Daoy (cell line): ENCODE data around the gene ALDH2. TPM values are rescaled to one million over a fixed set of nuclear protein-coding genes. Genes with fewer than 3 reads are reported as not detected.
"Not testable (repeated sequence)": the region's sequence is repeated elsewhere in the genome, so short reads cannot be mapped to it uniquely, and the experiment has no call there.

Source experiments
- DNase-seq: peaks from one replicate; pipeline ENCODE4 v3.0.0-alpha.2; 2015; ENCODE audit warnings: low read depth
- total RNA-seq: library from RNA; depleted of rRNA; stranded (reverse); fragments of >200 nt; shearing (Covaris generic); gene quantifications from 2 replicates; pipeline ENCODE4 v1.2.3, GENCODE V29; 2014

Gene ALDH2
- total RNA-seq, 1 experiment from 2014 or later: 28.5 TPM

GRCh38 chr12:111759271-111759670, 7.5 kb upstream of the ALDH2 start:
- no peak for DNase-seq

GRCh38 chr12:111759991-111760390, 6.7 kb upstream of the ALDH2 start:
- no peak for DNase-seq

DNA sequence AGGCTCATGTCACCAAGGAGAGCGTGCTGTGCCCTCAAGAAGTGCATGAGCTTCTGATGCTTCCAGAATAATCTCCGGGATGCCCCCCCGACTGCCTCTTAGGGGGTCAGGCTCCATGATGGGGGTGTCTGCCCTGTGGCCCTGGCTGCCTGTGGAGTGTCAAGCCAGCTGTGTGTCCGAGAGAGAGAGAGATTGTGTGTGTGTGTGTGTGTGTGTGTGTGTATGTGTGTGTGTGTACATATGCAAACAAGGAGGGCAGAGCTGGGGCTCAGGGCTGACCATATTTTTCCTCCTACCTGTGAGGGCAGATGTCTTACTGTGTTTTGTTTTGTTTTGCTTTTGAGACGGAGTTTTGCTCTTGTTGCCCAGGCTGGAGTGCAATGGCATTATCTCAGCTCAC, 5.6 kb upstream of the ALDH2 start:
- no peak for DNase-seq

- no peak for DNase-seq
Measured at GRCh38 chr12:111761706-111762105, 5.0 kb upstream of the ALDH2 start.

- not testable (repeated sequence) for DNase-seq
Measured at GRCh38 chr12:111763552-111763951, 3.2 kb upstream of the ALDH2 start.

- DNase-seq: no peak
Measured at GRCh38 chr12:111764120-111764821, 2.5 kb upstream of the ALDH2 start.

DNA sequence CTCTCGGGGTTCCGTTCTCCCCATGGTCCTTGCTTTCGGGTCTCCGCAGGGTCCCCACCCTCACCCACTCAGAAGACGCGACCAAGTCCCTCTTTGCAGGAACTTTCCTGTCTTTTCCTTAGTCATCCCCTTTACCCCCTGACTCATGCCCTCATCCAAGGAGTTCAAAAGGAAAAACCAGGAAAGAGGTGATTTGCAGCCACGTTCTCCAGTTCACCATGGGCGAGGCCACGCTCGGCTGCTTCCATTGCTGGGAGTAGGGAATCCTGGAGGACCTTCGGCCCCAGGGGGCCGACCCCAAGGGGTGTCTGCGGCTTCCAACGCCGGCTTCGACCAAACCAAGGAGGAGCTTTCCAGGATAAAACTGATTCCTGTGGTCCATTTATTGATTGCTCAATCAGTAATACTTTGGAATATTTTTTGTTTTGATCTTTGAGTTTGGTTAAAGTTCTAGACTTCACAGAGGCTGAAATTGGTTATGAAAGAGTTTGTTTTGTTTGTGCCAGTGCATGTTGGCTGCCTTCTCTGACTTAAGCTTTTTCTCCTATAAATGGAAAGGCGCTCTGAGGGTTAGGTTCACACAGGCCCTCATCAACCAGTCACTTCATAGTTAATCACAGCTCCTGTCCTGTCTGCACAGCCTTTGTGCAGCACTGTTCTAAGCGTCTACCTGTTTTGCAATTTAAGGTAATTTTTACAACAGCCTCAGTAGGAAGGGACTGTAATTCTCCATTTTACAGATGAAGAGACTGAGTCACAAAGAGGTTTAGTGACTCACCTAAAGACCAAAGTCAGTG, 827 bp downstream of the ALDH2 start:
- DNase-seq: peak; percentile 69

- DNase-seq: no peak
Measured at GRCh38 chr12:111768159-111768895, 1.6 kb downstream of the ALDH2 start.

DNA sequence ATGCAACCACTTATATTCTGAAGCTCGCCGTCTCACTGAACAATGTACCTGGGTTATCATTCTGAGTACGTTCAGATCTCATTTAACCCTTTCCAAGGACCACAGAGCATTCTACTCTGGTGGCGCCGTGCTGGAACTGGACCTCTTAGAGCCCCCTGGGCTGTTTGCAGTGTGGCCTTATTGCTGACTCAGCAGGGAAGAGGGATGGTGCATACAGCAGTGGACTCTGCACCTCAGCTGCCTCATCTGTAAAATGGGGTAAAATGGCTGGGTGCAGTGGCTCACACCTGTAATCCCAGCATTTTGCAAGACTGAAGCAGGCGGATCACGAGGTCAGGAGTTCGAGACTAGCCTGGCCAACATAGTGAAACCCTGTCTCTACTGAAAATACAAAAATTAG, 2.9 kb downstream of the ALDH2 start:
- no peak for DNase-seq

DNA sequence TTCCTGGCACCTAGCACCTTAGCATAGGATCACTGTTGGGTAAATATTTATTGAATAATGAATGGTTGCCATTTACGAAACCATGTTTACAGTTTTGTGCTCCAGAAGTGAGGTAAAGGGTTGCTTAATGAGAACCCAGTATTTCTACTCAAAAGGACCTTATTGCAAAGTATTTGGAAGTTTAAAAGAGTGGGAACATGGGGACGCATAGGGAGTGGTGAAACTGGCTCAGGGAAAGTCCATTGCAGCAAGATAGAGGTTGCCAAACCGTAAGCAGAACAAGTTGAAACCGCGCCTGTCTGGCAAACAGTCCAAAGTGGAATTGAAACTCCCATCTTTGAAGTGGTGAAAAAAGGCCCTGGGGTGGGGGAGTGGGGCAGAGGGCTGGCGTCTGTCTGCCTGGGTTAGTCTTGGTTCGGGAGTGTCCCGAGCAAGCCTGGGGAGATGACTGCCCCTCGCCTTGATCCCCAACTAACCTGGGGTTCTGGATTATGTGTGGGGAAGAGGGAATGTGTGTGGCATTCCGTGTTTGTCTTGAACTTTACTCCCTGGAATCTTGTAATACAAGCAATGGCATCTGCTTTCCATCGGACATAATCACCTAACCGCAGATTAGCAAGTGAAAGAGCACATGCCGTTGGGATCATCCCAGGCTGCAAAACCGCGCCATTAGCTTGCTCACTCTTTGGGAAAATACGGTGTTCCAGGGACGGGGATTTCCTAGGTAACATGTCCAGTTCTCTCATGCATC, 7.2 kb downstream of the ALDH2 start:
- peak; percentile 91 for DNase-seq

- peak; percentile 48 for DNase-seq
Measured at GRCh38 chr12:111775205-111776193, 8.8 kb downstream of the ALDH2 start.

DNA sequence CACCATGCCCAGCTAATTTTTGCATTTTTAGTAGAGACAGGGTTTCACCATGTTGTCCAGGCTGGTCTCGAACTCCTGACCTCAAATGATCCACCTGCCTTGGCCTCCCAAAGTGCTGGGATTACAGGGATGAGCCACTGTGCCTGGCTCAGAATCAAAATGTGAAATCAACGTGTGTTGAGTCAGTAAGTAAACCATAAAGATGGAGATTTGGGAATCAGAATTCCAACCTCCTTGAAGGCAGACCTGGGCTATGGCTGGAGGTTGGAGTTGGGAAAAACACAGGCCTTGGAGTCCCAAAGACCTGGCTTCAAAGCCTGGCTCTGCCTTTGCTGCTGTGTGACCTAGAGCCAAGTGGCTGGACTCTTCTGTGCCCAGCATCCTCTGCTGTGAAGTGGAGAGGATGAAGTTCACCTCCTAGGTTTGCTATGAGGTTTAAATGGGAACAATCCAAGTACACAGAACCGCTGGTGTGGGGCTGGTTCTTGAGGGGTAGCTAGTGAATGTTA, 10.2 kb downstream of the ALDH2 start:
- DNase-seq: no peak

DNA sequence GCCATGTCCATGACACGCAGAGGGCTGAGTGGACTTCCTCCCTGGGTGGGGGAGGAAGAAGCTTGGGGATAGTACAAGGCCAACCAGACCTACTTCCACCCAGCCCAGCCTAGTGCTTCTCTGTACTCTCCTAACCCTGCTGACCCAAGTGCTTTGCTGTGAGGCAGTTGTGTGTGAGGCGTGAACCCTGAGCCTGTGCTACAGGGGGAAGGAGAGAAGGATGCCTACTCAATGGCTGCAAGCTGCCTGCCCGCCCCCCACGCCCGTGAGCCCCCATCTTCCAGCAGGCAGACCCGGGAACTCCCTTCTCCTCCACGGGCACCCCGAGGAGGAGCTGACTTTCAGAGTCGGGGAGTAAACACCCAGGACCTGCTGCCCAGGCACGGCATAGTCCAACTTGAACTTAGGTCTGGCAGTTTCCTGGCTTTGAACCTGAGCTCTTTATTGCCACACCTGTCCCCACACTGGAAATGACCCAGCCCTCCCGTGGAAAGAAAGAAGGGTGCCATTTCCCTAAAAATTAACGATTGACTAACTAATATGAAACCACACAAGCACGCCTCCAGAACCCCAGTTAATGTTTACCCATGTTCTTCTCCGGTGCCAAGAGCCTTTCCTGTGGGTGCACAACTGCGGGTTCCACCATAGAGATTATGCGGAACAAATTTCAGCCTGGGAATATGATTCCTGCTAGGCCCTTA, 10.8 kb downstream of the ALDH2 start:
- no peak for DNase-seq

- DNase-seq: no peak
Measured at GRCh38 chr12:111780166-111780565, 13.4 kb downstream of the ALDH2 start.

GRCh38 chr12:111780615-111781014, 13.9 kb downstream of the ALDH2 start:
- no peak for DNase-seq

GRCh38 chr12:111781085-111781658, 14.4 kb downstream of the ALDH2 start:
- DNase-seq: no peak

GRCh38 chr12:111783046-111783445, 16.3 kb downstream of the ALDH2 start:
- no peak for DNase-seq

- DNase-seq: no peak
Measured at GRCh38 chr12:111784953-111785352, 18.2 kb downstream of the ALDH2 start.

DNA sequence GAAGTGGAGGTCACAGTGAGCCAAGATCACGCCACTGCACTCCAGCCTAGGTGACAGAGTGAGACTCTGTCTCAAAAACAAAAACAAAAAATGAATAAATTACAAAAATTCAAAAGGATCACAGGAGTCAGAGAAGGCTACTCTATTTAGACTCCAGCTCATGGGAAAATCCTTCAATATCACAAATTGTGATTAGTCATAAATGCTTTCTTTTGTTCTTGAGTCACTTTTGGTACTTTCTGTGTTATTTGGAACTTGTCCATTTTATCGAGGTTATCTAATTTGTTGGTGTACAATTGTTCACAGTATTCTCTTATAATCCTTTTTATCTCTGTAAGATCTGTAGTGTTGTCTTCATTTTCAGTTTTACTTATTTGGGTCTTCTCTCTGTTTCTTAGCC, 18.9 kb downstream of the ALDH2 start:
- DNase-seq: no peak
